Stomach (tissue), 4 donors: Measurements from ENCODE around the gene ANG.

Source experiments
- POLR2A ChIP-seq, 4 donors: fragments of 450-650 bp; IDR thresholded peaks; one replicate each; pipeline ENCODE4 v1.6.1; 2016; ENCODE audit warnings: antibody characterized with exemption in 4 of 4, control low read depth in 2 of 4, mild to moderate bottlenecking in 1 of 4, moderate library complexity in 1 of 4
- POLR2AphosphoS5 ChIP-seq, 3 donors: sonication (generic); formaldehyde crosslinking; IDR thresholded peaks; one replicate each; pipeline ENCODE4 v1.6.1; 2016; ENCODE audit warnings: antibody characterized with exemption in 3 of 3
- TF ChIP-seq, protein P1 (sequence below), 7 experiments: fragments of 450-650 bp in 4 of 7; fragments of 200-600 bp in 3 of 7; sonication (generic) in 3 of 7; IDR thresholded peaks; one replicate each; pipeline ENCODE4 v1.5.1; 2016 to 2019; ENCODE audit warnings: antibody characterized with exemption in 7 of 7, control low read depth in 2 of 7, mild to moderate bottlenecking in 1 of 7

DNA sequence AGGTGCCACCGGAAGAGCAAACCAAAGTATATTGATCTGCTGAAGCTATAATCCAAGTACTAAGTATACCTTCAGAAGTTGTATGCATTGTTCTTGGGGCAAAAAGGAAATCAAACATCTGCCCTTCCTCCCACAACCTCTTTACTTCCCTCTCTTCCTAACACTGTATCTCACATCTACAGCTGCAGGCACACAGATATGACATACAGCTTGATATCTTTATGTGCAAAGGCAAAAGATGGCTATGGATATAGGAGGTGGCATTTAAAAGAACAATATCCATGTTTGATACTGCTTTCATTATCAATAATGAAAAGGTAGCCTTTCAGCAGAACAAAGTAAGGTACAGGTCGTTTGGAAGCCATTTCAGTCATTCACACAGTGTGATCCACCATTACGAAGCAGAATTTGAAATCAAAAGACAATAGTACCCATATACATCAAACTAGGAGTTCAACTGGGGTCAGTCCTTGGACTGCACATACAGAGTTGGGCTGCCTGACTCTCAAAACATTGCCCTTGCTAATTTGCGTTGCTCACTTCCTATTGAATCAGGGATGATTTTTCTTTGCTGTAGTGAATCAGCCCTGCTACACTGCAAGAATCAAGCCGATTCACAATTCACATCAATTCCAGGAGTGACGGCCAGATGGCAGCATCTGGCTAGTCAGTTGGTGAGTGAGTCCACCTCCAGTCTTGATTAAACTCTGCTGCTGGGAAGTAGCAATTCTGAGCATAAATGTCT is 8.9 kb downstream of the ANG start:
- TF ChIP-seq, protein P1, sequence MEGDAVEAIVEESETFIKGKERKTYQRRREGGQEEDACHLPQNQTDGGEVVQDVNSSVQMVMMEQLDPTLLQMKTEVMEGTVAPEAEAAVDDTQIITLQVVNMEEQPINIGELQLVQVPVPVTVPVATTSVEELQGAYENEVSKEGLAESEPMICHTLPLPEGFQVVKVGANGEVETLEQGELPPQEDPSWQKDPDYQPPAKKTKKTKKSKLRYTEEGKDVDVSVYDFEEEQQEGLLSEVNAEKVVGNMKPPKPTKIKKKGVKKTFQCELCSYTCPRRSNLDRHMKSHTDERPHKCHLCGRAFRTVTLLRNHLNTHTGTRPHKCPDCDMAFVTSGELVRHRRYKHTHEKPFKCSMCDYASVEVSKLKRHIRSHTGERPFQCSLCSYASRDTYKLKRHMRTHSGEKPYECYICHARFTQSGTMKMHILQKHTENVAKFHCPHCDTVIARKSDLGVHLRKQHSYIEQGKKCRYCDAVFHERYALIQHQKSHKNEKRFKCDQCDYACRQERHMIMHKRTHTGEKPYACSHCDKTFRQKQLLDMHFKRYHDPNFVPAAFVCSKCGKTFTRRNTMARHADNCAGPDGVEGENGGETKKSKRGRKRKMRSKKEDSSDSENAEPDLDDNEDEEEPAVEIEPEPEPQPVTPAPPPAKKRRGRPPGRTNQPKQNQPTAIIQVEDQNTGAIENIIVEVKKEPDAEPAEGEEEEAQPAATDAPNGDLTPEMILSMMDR (IDR thresholded peaks at IDR 0.05), result peak in 5 of 7 experiments; percentile 66 to 90 (median 72)
- TF ChIP-seq POLR2A (IDR thresholded peaks at IDR 0.05) (no peak), POLR2AphosphoS5 (IDR thresholded peaks at IDR 0.05) (peak in 1 of 3 donors; percentile 74)
